ENCODE measurements around the gene SDF2.
A peak's percentile ranks its signal among the peaks of the same experiment; 100 is the strongest.
"Not testable (repeated sequence)": the region's sequence is repeated elsewhere in the genome, so short reads cannot be mapped to it uniquely, and the experiment has no call there.

The SDF2 gene

GRCh38 chr17:28682655-28683054, 20.9 kb upstream of the SDF2 start:
- DNase-seq: no peak

- no peak for DNase-seq
Observed at GRCh38 chr17:28675980-28676379, 14.3 kb upstream of the SDF2 start.

- DNase-seq: no peak
Observed at GRCh38 chr17:28675490-28675889, 13.8 kb upstream of the SDF2 start.

GRCh38 chr17:28669918-28670317, 8.2 kb upstream of the SDF2 start:
- no peak for DNase-seq

GRCh38 chr17:28667870-28668269, 6.2 kb upstream of the SDF2 start:
- no peak for DNase-seq

GRCh38 chr17:28665994-28666393, 4.3 kb upstream of the SDF2 start:
- no peak for DNase-seq

- DNase-seq: no peak
Observed at GRCh38 chr17:28663723-28664122, 2.0 kb upstream of the SDF2 start.

- DNase-seq: no peak
Observed at GRCh38 chr17:28662527-28662829, 772 bp upstream of the SDF2 start.

GRCh38 chr17:28659497-28659881, 2.2 kb downstream of the SDF2 start:
- not testable (repeated sequence) for DNase-seq

- not testable (repeated sequence) for DNase-seq
Observed at GRCh38 chr17:28658766-28659496, 2.8 kb downstream of the SDF2 start.

- not testable (repeated sequence) for DNase-seq
Observed at GRCh38 chr17:28658342-28658741, 3.4 kb downstream of the SDF2 start.

- DNase-seq: no peak
Observed at GRCh38 chr17:28657756-28658155, 4.0 kb downstream of the SDF2 start.

GRCh38 chr17:28655160-28655559, 6.5 kb downstream of the SDF2 start:
- DNase-seq: no peak

- no peak for DNase-seq
Observed at GRCh38 chr17:28648698-28649097, 13.0 kb downstream of the SDF2 start.

- DNase-seq: no peak
Observed at GRCh38 chr17:28646039-28646754, 15.5 kb downstream of the SDF2 start.

GRCh38 chr17:28645576-28645939, 16.1 kb downstream of the SDF2 start:
- no peak for DNase-seq

- peak; percentile 93 for DNase-seq
Observed at GRCh38 chr17:28644787-28645575, 16.7 kb downstream of the SDF2 start, which contains the start of gene BLTP2. Gene BLTP2 (minus strand): TSS chr17:28645158. CDS start chr17:28645056, 102 bp downstream.

GRCh38 chr17:28643983-28644786, 17.5 kb downstream of the SDF2 start:
- no peak for DNase-seq

- no peak for DNase-seq
Observed at GRCh38 chr17:28641579-28641978, 20.1 kb downstream of the SDF2 start.

- no peak for DNase-seq
Observed at GRCh38 chr17:28635506-28635905, 26.2 kb downstream of the SDF2 start.

- DNase-seq: no peak
Observed at GRCh38 chr17:28634206-28634865, 27.4 kb downstream of the SDF2 start.

GRCh38 chr17:28626818-28627217, 34.9 kb downstream of the SDF2 start:
- no peak for DNase-seq

Measured in central memory CD4-positive, alpha-beta T cell (primary cell).